Measurements from ENCODE around the gene HOXA6.

GRCh38 chr7:27160145-27160545 lies 12.6 kb upstream of the HOXA6 start:
- TF ChIP-seq POLR2A (IDR thresholded peaks at IDR 0.05; ENCODE audit: low read depth, low read length) (no peak), POLR2AphosphoS5 (IDR thresholded peaks at IDR 0.05; ENCODE audit: low read depth, low read length) (no peak), TAF1 (IDR thresholded peaks at IDR 0.05; ENCODE audit: borderline replicate concordance, low read depth, low read length) (no peak)

Data from GM12892 (cell line).